Body of pancreas (tissue), 4 donors: ENCODE results near the gene TBL3.

Source experiments
- CTCF ChIP-seq, 7 experiments: fragments of 450-650 bp in 4 of 7; fragments of 200-600 bp in 3 of 7; sonication (generic) in 3 of 7; IDR thresholded peaks; one replicate each; pipeline ENCODE4 v1.5.1; 2016 to 2019; ENCODE audit warnings: antibody characterized with exemption in 7 of 7
- POLR2A ChIP-seq, 3 donors: fragments of 450-650 bp; IDR thresholded peaks; one replicate each; pipeline ENCODE4 v1.6.1; 2016; ENCODE audit warnings: antibody characterized with exemption in 3 of 3, mild to moderate bottlenecking in 2 of 3

DNA sequence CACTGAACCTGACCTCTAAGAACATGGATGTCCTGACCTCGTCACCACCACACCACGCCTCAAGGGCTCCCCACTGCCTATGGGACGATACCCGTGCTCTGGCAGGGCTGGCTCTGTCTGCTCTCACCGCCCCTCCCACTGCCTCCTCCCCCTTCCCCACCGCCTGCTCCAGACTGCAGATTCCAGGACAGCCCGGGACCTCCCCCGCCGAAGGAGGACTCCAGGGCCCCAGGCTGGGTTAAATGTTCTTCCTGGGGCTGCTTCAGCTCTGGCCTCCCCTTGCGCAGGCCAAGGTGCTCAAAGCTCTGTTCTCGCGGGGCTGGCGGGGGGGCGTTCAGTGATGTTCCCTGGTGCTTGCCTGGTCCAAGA lies 50.9 kb downstream of the TBL3 start:
- TF ChIP-seq CTCF (IDR thresholded peaks at IDR 0.05), result no peak
- TF ChIP-seq POLR2A (IDR thresholded peaks at IDR 0.05), result no peak
